ENCODE measurements around the gene PPP1R12A. TPM values are rescaled to one million over a fixed set of nuclear protein-coding genes. Genes with fewer than 3 reads are reported as not detected.

Gene PPP1R12A
- total RNA-seq, 4 donors from 2014 or later: 181 to 286 (median 243) TPM

- H3K27me3 ChIP-seq: no peaks in the 10 kb centered on the region
- H3K4me3 ChIP-seq: peak overlapping the region; percentile 70 to 94
- TF ChIP-seq CTCF (IDR thresholded peaks at IDR 0.05) (no peak), POLR2A (IDR thresholded peaks at IDR 0.05) (no peak)
- H3K9me3 ChIP-seq: no peaks in the 10 kb centered on the region
- no peaks in the 10 kb centered on the region for H3K4me1 ChIP-seq
- intact Hi-C loops (cut with DNase I; ENCODE audit: low total_unique reads): no loop called here
- H3K36me3 ChIP-seq: no peaks in the 10 kb centered on the region
- no peak for DNase-seq
- H3K27ac ChIP-seq: peak overlapping the region; percentile 97 to 99
Observed at GRCh38 chr12:79935624-79936345, 888 bp upstream of the PPP1R12A start.

GRCh38 chr12:79934281-79935020 lies 446 bp downstream of the PPP1R12A start:
- intact Hi-C loops (cut with DNase I; ENCODE audit: low total_unique reads): no loop called here
- Histone ChIP-seq H3K27me3 (no peaks in the 10 kb centered on the region), H3K9me3 (no peaks in the 10 kb centered on the region), H3K4me3 (peak overlapping the region; percentile 70 to 94), H3K4me1 (no peaks in the 10 kb centered on the region), H3K36me3 (no peaks in the 10 kb centered on the region), H3K27ac (peak overlapping the region; percentile 97 to 99)
- TF ChIP-seq CTCF (IDR thresholded peaks at IDR 0.05) (no peak), POLR2A (IDR thresholded peaks at IDR 0.05) (no peak)
- DNase-seq: peak; percentile 51 to 61

GRCh38 chr12:79933532-79934264 lies 1.2 kb downstream of the PPP1R12A start:
- H3K27ac ChIP-seq: peak overlapping the region; percentile 97 to 99
- H3K36me3 ChIP-seq: no peaks in the 10 kb centered on the region
- intact Hi-C loops (cut with DNase I; ENCODE audit: low total_unique reads): no loop called here
- H3K9me3 ChIP-seq: no peaks in the 10 kb centered on the region
- peak overlapping the region; percentile 70 to 94 for H3K4me3 ChIP-seq
- TF ChIP-seq CTCF (IDR thresholded peaks at IDR 0.05) (no peak), POLR2A (IDR thresholded peaks at IDR 0.05) (no peak)
- no peaks in the 10 kb centered on the region for H3K27me3 ChIP-seq
- H3K4me1 ChIP-seq: no peaks in the 10 kb centered on the region
- no peak for DNase-seq

- DNase-seq: no peak
- intact Hi-C loops (cut with DNase I; ENCODE audit: low total_unique reads): no loop called here
- H3K27me3 ChIP-seq: no peaks in the 10 kb centered on the region
- H3K36me3 ChIP-seq: no peaks in the 10 kb centered on the region
- no peaks in the 10 kb centered on the region for H3K9me3 ChIP-seq
- H3K4me1 ChIP-seq: no peaks in the 10 kb centered on the region
- peak overlapping the region; percentile 97 to 99 for H3K27ac ChIP-seq
- TF ChIP-seq POLR2A (IDR thresholded peaks at IDR 0.05) (no peak), CTCF (IDR thresholded peaks at IDR 0.05) (no peak)
- H3K4me3 ChIP-seq: peak overlapping the region; percentile 70 to 94
Observed at GRCh38 chr12:79933043-79933442, 1.9 kb downstream of the PPP1R12A start.
